ENCODE results near the gene TBCD.
"Not testable (repeated sequence)": the region's sequence is repeated elsewhere in the genome, so short reads cannot be mapped to it uniquely, and the experiment has no call there.

TBCD gene

DNA sequence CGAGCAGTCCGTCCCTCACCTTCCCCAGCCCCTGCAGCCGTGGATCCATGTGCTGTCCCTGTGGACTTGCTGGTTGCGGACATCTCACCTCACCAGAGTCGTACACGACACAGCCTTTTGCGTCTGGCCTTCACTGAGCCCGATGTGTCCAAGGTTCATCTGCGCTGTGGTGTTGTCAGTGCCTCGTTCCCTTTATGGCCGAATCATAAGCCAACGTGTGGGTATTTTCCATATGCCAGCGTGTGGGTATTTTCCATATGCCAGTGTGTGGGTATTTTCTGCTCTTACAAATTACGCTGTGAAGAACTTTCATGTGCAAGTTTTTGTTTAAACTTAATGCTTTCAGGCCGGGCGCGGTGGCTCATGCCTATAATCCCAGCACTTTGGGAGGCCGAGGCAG lies 31.6 kb downstream of the TBCD start:
- TF ChIP-seq, protein P1, sequence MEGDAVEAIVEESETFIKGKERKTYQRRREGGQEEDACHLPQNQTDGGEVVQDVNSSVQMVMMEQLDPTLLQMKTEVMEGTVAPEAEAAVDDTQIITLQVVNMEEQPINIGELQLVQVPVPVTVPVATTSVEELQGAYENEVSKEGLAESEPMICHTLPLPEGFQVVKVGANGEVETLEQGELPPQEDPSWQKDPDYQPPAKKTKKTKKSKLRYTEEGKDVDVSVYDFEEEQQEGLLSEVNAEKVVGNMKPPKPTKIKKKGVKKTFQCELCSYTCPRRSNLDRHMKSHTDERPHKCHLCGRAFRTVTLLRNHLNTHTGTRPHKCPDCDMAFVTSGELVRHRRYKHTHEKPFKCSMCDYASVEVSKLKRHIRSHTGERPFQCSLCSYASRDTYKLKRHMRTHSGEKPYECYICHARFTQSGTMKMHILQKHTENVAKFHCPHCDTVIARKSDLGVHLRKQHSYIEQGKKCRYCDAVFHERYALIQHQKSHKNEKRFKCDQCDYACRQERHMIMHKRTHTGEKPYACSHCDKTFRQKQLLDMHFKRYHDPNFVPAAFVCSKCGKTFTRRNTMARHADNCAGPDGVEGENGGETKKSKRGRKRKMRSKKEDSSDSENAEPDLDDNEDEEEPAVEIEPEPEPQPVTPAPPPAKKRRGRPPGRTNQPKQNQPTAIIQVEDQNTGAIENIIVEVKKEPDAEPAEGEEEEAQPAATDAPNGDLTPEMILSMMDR (IDR thresholded peaks at IDR 0.05; ENCODE audit: extremely low read depth, missing control alignments), result no peak
- DNase-seq (ENCODE audit: low spot score), result no peak

GRCh38 chr17:82785581-82785980 lies 33.7 kb downstream of the TBCD start:
- DNase-seq (ENCODE audit: low spot score), result not testable (repeated sequence)

DNA sequence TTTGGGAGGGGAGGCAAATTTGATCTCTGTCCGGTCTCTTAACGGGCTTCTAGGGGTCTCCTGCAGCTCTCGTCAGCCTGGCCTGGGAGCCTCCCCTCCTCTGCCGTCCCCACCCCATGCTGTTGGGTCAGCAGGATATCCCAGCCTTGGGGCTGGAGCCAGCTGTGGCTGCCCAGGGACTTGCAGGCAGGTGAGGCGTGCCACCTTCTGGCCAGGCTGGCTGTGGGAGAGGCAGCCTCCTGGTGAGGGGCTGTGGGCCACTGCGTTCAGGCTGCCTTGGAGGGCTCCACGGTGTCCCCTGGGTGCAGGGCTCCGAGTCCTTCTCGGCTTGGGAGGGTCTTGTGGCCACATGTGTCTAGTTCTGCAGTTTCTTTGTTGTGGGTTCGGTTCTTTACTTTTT lies 34.6 kb downstream of the TBCD start:
- DNase-seq (ENCODE audit: low spot score), result no peak
- TF ChIP-seq, protein P1 (IDR thresholded peaks at IDR 0.05; ENCODE audit: extremely low read depth, missing control alignments), result no peak

DNA sequence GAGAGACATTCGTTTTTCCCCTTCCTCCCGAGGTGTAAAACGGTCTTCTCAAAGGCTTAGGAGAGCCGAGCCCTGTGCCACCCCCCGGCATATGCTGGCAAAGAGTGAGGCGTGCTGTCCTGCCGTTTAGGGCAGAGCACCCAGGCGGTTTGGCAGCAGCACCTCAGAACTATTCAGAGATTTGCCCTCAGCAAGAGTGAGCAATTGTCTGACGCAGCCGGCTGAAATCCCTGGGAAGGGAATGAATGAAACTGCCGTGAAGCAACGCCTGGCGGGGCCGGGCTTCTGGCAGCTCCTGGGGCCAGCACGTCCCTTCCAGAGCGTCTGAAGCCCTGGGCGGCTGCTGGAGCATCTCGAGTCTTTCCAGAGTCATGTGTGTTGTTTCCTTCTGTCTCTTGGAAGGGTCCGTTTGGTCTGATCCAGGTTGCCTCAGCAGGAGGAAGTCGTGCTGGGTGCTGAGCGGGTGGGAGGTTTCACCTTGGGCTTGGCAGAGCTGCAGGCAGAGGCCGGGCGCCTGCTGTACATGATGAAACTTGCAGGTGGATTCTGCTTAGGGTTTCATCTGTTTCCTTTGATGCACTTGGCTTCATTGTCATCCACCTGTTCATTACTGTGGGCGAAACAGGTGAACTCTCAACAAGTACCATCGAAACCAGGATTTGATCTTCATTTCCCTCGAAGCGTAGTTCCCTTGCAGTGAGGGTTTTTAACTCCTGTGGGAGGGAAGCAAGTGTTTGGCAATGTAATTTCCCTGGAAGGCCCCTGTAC lies 35.4 kb downstream of the TBCD start:
- DNase-seq (ENCODE audit: low spot score), result no peak
- TF ChIP-seq, protein P1 (IDR thresholded peaks at IDR 0.05; ENCODE audit: extremely low read depth, missing control alignments), result no peak

DNA sequence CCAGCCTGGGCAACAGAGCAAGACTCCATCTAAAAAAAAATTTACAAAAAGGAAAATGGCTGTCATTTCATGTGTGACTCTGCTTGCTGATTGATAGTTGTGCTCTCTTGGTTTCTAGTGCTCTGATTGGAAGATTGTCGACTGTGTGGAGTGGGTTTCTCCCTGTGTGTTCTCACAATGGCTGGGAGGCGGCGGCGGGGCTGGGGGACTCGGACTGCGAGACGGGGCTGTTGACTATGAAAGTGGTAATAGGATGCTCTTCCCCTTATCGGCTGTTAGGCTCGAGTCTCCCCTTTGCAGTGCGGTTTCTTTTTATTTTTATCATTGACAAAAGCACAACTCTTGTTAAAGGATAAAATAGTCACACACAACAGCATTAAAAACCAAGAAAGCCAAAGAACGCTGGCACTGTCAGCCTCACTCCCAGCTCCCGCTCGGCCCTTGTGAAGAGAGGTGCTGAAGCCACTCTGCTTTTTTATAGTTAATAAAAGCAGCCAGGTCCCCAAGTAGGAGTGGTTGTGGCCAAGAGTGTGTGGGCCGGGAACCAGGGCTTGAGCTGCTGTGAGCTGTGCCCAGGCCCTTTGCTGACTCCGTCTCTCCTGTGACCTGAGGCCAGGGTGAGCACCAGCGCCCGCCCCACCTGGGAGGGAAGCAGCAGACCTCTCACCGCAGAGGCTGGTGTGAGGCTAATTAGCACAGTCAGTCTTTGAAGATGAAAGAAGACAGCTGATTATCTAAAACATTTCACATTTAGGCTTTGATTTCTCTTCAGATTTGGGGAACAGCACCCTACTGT lies 36.5 kb downstream of the TBCD start:
- no peak for DNase-seq (ENCODE audit: low spot score)
- TF ChIP-seq, protein P1 (IDR thresholded peaks at IDR 0.05; ENCODE audit: extremely low read depth, missing control alignments), result no peak

- DNase-seq (ENCODE audit: low spot score), result no peak
- TF ChIP-seq, protein P1 (IDR thresholded peaks at IDR 0.05; ENCODE audit: extremely low read depth, missing control alignments), result no peak
Observed at GRCh38 chr17:82789051-82789592, 37.3 kb downstream of the TBCD start.

- TF ChIP-seq, protein P1 (IDR thresholded peaks at IDR 0.05; ENCODE audit: extremely low read depth, missing control alignments), result no peak
- no peak for DNase-seq (ENCODE audit: low spot score)
Observed at GRCh38 chr17:82789806-82790205, 37.9 kb downstream of the TBCD start.
